Stimulated activated CD8-positive, alpha-beta memory T cell treated with anti-CD3 and anti-CD28 coated beads, Interleukin-7, amount 100 ng/mL, for 4 hours (primary cell): ENCODE data around the gene DIAPH3.

Source experiments
- DNase-seq, 2 donors: peaks; one replicate each; pipeline ENCODE4 v3.0.0-alpha.2; 2020; ENCODE audit warnings: low read depth in 2 of 2

Gene DIAPH3

DNA sequence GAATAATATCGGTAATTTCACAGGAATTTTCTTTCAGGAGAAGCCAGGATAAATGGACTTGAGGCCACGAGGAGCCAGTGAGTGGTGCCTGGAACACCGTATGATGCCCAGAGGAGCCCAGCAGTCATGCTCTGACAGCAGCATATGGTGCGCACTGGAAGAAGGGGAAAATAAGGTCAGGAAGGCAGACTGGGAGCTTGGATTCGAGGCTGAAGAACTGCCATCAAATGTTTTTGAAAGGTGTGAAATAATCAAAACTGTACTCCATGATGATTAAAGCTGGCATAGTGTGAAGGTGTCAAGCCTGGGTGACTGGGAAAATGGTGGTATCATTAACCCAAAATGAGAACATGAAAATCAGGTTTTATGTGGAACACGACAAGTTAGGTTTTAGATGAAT, 374.2 kb downstream of the DIAPH3 start:
- no peak for DNase-seq

DNA sequence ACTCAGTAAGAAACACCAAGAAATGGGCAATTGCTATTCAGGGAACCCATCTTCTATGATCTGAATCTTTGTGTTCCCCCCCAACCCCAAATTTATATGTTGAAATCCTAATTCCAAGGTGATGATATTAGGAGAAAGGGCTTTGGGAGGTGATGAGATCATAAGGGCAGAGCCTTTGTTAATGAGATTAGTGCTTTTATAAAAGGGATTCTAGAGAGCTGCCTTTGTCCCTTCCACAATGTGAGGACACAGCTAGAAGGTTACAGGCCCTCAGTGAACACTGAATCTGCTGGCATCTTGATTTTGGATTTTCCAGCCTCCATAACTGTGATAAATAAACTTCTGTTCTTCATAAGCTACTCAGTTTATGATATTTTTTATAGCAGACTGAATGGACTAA, 376.0 kb downstream of the DIAPH3 start:
- DNase-seq: no peak

DNA sequence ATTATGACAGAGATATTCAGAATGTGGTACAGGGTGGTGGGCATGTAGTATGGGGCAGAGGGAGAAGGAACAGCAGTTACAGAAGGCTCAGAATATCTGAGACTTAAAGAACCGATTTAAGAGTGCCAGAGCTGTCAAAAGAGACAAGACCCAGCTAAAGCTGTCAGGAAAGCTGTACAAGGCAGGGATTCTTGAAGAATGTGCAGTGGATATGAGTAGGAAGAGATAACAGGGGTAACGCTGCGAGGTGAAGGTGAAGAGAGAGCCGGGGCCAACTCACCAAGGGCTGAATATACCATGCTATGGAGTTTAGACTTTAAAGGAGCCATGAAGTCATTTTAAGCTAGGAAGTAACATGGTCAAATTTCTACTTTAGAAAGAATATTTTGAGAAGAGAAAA, 381.0 kb downstream of the DIAPH3 start:
- DNase-seq: no peak

DNA sequence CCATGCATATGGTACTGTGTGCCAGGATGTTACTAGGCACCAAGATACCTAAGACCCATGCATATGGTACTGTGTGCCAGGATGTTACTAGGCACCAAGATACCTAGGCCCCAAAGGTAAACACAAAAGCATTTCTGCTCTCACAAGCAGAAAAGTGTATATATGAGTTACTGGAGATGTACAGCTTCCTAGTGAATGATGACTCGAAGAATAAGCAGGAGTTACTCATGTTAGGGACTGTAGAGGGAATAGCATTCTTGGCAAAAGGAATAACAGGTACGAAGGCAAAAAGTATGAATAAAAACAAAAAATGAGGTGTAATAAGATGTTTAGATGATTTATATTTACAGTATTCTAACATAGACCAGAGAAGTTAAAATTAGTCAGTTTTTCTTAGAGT, 383.7 kb downstream of the DIAPH3 start:
- DNase-seq: no peak

DNA sequence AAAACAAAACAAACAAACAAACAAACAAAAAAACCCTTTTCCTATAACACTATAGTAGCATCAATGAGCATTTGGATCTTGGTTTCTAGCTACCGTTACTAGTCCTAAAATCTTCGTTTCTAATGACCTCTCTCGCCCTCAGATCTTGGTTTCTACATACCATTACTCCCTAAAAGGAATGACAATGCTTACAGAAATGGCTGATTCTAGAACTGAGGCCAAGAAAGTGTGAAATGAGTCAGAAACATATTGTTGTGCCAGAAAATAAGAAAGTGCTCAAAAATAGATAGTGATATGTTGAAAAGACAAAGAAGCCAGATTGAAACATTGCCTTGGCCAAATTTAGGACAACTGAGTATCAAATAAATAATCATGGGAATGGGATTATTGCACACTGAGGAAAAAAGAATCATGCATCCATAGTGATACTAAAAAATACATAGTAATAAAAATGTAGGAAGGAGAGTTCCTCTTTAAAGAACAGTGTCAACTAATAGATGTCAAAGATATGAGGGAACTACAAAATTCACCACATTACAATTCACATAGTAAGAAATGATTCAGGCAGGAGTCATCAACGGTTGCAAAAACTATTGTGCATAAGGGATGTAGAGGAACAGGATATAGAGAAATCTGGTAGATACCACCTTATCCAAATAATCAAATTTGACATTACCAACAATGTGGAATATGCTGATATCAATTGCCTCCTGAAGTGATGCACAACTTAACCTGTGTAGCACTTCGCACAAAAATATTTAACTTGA, 386.6 kb downstream of the DIAPH3 start:
- no peak for DNase-seq

DNA sequence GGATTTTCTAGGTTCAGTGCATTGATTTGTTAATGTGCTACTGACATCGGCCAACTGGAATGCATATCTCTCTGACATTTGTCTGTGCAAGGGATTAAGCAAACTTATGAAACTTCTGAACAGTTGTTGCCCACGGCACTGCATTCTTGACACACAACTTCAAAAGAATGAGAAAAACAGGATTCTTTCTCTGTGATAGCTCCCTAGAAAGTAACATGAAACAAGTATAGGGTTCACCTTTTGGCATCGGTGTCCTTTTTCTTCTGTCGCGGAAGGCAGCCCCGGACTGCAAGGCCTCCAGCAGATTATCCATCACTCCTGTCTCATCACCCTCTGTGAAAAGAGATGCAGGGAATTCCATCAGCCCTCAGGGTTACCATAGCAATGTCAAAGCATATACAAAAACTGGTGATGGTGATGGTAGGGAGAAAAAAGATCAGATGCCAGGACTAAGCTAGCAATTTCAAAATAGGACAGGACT, 389.2 kb downstream of the DIAPH3 start:
- DNase-seq: no peak

DNA sequence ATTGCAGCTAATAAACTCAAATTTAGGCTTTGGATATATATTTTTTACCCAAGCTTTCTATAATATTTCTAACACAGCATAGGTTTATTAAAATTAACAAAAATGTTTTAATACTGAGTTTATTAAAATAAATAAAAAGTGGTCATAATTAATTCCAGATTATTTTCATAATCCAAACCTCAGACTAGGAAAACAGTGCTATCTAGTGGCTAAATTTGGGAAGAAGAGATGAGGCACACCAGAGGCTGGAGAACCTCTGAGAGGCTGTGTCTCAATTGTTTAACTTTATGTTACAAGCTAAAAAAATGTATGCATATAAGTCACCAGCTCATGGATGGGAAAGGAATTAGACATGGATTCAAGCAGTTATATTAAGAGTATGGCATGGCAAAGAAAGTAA, 392.5 kb downstream of the DIAPH3 start:
- no peak for DNase-seq

DNA sequence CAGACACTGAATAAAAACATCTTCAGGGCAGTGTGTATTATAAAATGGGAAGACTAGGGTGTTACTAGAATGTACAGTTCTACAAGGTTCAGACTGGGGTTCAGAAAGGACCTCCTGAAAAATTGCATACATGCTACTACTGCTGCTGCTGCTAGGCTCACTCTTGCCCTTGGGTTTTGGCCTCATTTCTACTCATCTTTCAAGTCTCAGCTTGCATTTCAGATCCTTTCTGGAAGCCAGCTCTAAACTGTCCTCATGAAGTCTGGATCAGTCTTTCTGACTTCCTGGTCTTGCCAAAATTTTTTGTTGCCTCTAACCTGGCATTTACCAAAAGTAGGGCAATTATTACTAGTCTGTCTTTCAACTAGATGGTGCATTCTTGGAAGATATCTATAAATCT, 393.3 kb downstream of the DIAPH3 start:
- DNase-seq: no peak

DNA sequence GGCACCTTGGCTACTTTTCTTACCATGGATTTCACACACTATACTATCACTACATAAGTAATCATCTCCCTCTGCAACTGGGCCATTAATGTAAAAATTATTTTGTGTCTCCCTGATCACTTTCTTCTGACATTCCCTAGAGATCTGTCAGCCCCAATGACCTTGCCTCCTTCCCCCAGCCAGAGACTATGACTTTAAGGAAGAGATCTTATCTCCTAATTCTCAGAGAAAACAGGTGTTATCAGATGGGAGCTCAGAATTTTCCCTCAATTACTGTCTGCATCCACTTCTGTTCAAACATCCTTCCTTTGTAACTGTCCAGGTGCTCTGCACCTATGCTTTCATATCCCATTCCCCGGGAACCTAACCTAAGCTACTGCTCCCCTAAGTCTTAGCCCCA, 397.5 kb downstream of the DIAPH3 start:
- no peak for DNase-seq

DNA sequence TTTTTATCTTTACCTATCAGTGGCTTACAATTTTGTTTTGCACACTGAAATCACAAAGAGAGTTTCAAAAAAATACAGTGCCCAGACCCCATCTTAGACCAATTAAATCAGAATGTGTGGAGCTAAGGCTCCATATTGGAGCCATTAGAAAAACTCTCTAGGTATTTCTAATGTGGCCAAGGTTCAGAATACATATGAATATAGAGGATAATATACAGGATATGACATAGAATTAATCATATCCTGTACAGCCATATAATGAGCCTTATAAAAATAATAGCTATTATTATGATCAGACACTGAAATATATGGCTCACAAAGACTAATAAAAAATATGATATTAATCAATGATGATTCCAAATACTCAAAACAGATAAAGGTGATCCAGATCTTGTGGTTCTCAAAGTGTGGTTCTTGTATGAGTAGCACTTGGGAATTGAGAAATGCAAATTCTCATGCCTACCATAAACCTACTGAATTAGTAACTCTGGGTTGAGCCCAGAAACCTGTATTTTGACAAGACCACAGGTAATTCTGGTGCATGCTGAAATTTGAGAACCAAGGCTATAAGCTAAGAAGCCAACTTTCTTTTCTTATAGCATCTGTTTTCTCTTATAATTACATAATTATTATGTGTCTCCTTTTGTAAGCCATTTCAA, 408.0 kb downstream of the DIAPH3 start:
- no peak for DNase-seq

DNA sequence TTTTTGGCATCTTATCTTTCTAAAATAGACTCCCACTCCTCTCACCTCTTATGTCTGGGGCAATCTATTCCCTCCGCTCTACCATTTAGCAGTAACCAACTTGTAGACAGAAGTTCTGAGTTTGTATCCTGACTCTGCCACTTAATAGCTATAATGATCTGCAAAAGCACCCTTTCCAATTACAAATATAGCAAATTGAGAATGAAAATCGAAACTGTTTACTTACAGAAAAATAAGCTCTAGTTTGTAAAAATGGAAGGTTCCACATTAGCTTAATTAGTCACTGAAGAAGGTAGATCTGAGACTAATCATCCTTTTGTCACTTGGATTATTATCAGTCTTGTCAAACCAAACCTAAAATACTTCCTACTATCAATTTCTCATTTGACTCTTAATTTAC, 409.3 kb downstream of the DIAPH3 start:
- DNase-seq: no peak

DNA sequence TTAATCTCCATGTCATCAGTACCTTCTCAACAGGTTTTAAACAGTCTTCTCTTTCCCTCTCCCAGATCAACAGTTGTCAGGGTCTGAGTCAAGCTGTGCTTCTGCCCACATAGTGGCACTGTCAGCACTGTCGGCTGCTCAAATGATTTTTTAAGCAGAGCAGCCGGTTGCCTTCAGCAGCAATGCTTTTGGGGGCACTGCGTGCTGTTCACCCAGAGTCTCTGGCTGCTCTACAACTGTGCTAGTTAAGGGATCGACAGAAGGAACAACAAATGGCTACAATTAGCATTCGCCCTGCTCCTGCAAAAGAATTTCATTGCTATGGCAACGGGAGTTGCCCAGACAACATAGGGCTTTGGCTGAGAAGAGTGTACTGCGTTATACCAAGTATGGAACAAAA, 412.9 kb downstream of the DIAPH3 start:
- no peak for DNase-seq

DNA sequence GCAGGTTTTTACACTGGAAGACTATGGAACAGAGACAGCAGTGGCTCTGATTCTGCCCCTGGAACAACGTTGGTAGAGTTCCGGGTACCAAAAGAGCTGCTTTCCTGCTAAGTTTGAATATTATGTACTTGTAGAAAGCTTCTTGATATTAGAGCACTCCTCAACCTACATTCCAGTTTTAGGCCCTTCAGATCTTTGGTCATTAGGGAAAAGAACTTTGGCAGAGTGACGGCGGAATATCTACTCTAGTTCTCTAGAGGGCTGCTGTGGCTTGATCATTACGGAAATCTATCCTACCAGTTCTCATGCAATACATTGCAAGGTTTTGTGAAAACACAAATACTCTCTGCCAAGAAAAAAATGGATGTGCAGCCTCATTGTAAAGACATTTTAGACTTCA, 415.7 kb downstream of the DIAPH3 start:
- no peak for DNase-seq

DNA sequence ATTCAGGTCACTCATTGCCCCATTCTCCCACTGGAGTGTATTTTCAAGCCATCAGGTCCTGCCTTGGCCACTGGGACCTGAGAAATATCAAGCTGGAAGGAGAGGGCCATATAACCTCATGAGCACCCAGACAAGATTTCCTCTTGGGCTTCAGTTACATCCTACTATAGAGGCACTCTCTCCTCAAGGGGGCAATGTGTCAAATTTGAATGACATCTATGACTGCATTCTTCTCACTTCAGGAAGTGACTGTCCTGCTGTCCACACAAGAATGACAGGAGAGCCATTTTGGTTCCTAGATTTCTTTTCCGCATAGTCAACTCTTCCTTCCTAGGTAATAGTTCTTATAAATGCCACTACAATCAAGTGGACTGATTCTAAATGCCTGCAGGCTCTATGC, 416.2 kb downstream of the DIAPH3 start:
- DNase-seq: no peak

DNA sequence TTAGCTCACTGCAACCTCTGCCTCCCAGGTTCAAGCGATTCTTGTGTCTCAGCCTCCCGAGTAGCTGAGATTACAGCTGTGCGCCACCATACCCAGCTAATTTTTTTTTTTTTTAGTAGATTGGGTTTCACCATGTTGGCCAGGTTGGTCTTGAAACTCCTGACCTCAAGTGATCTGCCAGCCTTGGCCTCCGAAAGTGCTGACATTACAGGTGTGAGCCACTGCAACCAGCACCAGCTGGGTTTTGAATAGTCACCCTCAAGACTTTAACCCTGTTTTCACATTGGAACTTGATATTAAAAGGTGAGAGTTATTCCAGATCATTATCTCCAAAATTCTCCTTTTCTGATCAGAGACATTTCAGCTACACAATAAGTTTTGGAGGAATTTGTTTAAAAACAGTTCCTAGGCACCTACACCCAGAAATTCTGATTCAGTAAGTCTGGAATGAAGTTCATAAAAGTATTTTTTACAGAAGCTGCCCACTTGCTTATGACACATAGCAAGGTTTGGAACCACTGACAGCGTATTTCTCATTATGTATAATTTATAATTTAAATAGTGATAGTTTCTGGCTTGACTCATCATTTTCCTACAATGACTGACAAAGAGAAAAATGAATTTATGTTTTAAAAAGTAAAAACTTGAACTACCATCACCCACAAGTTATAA, 417.3 kb downstream of the DIAPH3 start:
- DNase-seq: no peak

DNA sequence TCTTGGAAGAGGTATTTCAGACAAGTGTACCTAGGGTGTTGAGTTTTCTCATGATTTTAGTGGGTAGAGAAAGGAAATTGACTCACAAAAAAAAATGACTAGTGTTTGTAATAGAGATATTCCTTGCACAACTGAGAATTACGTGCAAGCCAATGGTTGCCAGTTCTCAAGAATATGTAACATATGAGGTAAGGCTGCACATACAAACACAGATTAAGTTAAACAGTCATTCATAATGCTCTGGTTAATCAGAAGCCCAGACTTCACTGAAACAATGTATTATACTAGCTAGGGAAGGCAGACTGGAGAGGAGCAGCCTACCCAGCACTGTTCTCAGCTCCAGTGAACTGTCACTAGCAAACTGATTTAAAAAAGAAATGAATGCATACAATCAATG, 418.3 kb downstream of the DIAPH3 start:
- no peak for DNase-seq

DNA sequence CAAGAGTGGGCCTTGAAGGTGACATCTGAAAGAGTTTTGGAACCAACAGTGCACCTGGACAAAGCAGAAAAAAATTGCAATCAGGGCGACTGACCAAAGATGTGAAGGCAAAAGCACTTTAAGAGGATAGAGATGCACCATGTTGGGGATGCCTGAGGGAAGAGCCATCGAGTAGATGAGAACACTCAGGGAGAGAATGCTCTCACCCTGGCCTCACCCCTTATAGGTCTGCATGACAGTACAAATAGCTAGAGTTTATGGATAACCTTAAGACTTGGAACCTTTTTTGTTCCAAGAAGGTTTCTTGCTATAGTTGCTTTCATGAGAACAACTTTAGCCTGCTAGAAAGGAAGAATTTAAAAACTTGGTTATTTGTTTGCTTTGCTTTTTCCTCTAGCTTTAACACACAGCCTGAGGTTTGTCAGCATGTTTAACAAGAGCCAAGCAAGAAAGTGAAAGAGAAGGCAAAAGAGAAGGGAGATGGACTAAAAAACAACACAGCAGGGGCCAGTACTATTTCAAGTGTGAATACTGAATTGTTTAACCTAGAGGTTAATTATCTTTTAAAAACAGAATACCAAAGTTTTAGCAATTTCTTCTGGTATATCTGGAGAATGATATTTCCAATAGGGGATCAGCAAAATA, 418.9 kb downstream of the DIAPH3 start:
- DNase-seq: no peak

DNA sequence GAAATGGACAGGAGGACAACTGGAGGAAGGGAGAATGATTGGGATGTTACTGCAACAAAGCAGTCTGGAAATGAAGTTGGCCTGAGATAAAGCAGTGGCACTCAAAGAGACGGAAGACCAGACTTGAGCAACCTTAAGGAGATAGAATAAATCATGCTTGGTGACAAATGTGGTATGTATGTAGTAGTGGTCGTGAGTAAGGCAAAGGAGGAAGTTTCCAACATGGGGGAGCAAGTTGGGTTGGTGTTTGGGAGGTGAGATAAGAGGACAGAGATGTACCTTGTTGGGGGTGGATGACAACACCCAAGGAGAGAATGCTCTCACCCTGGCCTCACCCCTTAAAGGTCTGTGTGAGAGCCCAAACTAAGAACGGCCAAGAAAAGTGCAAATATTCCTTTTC, 420.5 kb downstream of the DIAPH3 start:
- no peak for DNase-seq

DNA sequence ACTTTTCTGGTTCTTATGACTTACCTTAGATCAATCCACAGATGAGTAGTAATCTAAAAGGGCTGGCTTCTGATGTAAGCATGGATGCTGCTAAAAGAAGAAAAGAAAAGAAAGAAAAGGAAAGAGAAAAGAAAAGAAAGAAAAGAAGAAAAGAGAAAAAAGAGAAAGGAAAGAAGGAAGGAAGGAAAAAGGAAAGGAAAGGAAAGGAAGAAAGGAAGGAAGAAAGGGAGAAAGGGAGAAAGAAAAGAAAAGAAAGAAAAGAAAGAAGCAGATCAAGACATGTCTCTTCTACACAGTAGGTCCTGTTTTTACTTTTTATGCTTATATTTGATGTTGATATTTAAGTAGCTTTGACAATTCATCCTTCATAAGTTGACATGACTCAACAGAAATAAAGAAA, 421.3 kb downstream of the DIAPH3 start:
- DNase-seq: no peak

DNA sequence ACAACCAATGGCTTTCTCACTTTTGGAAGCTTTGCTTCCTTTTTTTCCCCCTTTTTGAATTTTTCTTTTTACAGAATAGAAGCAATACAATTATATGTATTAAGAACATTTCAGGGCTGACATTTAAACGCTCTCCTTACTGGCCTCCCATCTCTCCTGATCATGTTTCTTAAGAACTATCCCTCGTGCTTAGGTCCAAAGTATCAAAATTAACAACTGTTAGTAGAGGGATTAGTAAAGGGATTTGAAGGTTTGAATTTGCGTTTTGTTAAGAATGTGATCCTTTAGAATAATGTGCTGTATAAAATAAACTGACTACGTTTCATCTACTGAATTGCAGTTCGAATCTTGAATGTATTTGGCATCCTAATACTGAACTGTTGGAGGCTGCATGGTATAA, 424.8 kb downstream of the DIAPH3 start:
- DNase-seq: no peak

DNA sequence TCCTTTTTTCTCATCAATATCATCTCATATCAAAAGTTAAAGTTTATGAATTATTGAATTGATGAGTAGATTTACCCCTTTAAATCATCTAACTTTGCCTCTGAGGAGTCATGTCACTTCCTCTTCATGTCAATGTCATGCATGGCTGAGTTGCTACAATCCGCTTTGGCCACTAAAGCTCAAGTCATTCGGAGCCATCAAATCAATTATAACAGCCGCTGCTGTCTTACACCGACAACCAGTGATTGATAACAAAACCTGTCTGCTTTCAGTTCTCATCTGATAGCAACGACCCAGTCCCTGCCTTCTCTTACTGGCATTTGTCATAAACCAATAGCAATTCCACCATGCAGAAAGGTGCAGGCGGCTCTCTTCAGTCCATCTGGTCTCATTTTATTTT, 429.3 kb downstream of the DIAPH3 start:
- no peak for DNase-seq

DNA sequence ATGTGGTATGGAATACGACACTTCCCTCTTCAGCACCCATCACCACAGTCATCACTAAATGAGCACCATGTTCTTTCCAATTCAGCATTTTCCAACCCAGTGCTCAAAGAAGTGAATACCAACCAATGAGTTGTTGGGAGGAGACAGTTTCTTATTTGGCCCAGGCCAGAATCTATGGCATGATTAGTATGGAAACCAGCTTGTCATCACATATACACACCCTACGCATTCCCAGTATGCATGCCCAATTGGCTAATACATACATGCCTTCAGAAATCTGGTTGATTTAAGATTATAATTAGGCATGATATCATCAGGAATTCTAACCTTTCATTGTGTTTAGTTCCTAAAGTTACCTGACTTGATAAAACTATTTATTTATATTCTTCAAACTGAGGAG, 430.0 kb downstream of the DIAPH3 start:
- no peak for DNase-seq

DNA sequence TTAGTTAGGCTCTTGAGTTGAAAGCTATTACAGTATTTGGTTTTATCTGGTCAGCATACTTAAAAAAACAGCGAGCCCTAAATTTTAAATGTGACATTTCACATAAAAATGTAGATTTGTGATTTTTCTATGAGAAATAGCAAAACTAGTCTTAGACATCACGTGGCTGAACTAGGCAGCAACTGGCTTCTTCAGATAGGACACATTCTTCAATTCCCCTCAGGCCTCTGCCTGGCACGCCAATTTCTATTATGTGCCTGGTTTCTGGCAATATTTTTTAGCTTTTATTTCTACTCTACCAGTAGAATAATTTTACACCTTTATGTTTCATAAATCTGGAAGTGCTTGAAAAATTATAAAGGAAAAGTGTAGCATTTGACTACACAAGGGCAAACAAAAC, 433.7 kb downstream of the DIAPH3 start:
- DNase-seq: no peak
